K562 (cell line): ENCODE measurements around the gene DGCR2. TPM values are rescaled to one million over a fixed set of nuclear protein-coding genes. Genes with fewer than 3 reads are reported as not detected.
A peak's percentile ranks its signal among the peaks of the same experiment; 100 is the strongest.

Experiments used
- CEBPG ChIP-seq, 3 experiments: fragments of 200-800 bp in 1 of 3; sonication (Bioruptor generic) in 1 of 3; sonication (generic) in 1 of 3; formaldehyde crosslinking in 1 of 3; IDR thresholded peaks in 2 of 3; conservative IDR thresholded peaks in 1 of 3; 2 replicates each; pipeline versions ENCODE4 v1.6.1 to v1.8.0; 2016 to 2022; ENCODE audit warnings: missing compliant biosample characterization in 2 of 3, missing genetic modification characterization in 2 of 3, mild to moderate bottlenecking in 1 of 3, missing genetic modification reagents in 1 of 3
- DDX20 ChIP-seq: fragments of 450-650 bp; IDR thresholded peaks from 2 replicates; pipeline ENCODE4 v1.6.1; 2016; ENCODE audit warnings: missing genetic modification characterization, low read depth, mild to moderate bottlenecking, missing compliant biosample characterization, moderate library complexity
- E2F1 ChIP-seq: sonication (generic); formaldehyde crosslinking; IDR thresholded peaks from 2 replicates; pipeline ENCODE4 v1.8.1; 2023; ENCODE audit warnings: mild to moderate bottlenecking, missing genetic modification reagents, moderate library complexity
- E2F5 ChIP-seq: sonication (generic); formaldehyde crosslinking; IDR thresholded peaks from 2 replicates; pipeline ENCODE4 v1.8.0; 2022; ENCODE audit warnings: mild to moderate bottlenecking, missing genetic modification reagents
- EP300 ChIP-seq: IDR thresholded peaks from 2 replicates; pipeline ENCODE4 v1.6.1; 2012; ENCODE audit warnings: low read length, improper control_type of control experiment
- FOXO4 ChIP-seq: fragments of 450-650 bp; formaldehyde crosslinking; IDR thresholded peaks from 2 replicates; pipeline ENCODE4 v1.4.0; 2020; ENCODE audit warnings: mild to moderate bottlenecking, moderate library complexity
- JUND ChIP-seq, 2 experiments: IDR thresholded peaks; 2 replicates in 1 of 2; 3 replicates in 1 of 2; pipeline ENCODE4 v1.6.1; 2011; ENCODE audit warnings: borderline replicate concordance in 2 of 2, low read depth in 2 of 2, low read length in 2 of 2, improper control_type of control experiment in 1 of 2, missing biosample characterization in 1 of 2, missing genetic modification characterization in 1 of 2, missing genetic modification reagents in 1 of 2
- NCOA6 ChIP-seq: fragments of 450-650 bp; IDR thresholded peaks from 2 replicates; pipeline ENCODE4 v1.6.1; 2017; ENCODE audit warnings: mild to moderate bottlenecking
- NKRF ChIP-seq: fragments of 450-650 bp; IDR thresholded peaks from 2 replicates; pipeline ENCODE4 v1.6.1; 2016; ENCODE audit warnings: borderline replicate concordance
- RBM39 ChIP-seq: fragments of 200-400 bp; formaldehyde crosslinking; optimal IDR thresholded peaks from 2 replicates; pipeline ENCODE3; 2018; ENCODE audit warnings: low read depth, low read length
- TBL1XR1 ChIP-seq, 2 experiments: IDR thresholded peaks; 2 replicates each; pipeline ENCODE4 v1.6.1; 2012; ENCODE audit warnings: improper control_type of control experiment in 2 of 2, low read length in 2 of 2, mild to moderate bottlenecking in 1 of 2
- ZBTB1 ChIP-seq: sonication (generic); formaldehyde crosslinking; IDR thresholded peaks from 2 replicates; pipeline ENCODE4 v1.8.1; 2023; ENCODE audit warnings: missing genetic modification reagents, low read depth, mild to moderate bottlenecking, borderline replicate concordance
- ZBTB12 ChIP-seq: fragments of 250-450 bp; sonication (Bioruptor Pico); IDR thresholded peaks from 2 replicates; pipeline ENCODE4 v1.4.0; 2020
- ZBTB49 ChIP-seq: sonication (generic); formaldehyde crosslinking; IDR thresholded peaks from 2 replicates; pipeline ENCODE4 v1.8.0; 2022; ENCODE audit warnings: missing genetic modification reagents, mild to moderate bottlenecking, borderline replicate concordance
- ZNF263 ChIP-seq: sonication (generic); formaldehyde crosslinking; IDR thresholded peaks from 2 replicates; pipeline ENCODE4 v1.8.0; 2022; ENCODE audit warnings: mild to moderate bottlenecking, missing genetic modification reagents, borderline replicate concordance
- ZNF707 ChIP-seq: fragments of 250-450 bp; sonication (Bioruptor Pico); conservative IDR thresholded peaks from 2 replicates; pipeline ENCODE4 v1.8.0; 2022; ENCODE audit warnings: inconsistent platforms, mild to moderate bottlenecking, moderate library complexity
- ZNF79 ChIP-seq: fragments of 250-450 bp; sonication (Bioruptor Pico); IDR thresholded peaks from 2 replicates; pipeline ENCODE4 v1.4.0; 2020; ENCODE audit warnings: low read depth, mild to moderate bottlenecking, moderate library complexity
- polyA plus RNA-seq, 8 experiments: library from polyadenylated mRNA; depleted of rRNA in 4 of 8; stranded (reverse) in 5 of 8; unstranded in 3 of 8; fragments of >200 nt; fragmentation: Nextera tagmentation in 2 of 8; fragmentation: Illumina TruSeq in 1 of 8; extraction: Ambion mirVana in 2 of 8; extraction: Trizol in 1 of 8; gene quantifications; 2 replicates each; pipeline versions ENCODE4 v1.2.1 to v1.2.3, GENCODE V29; 2011 to 2014; ENCODE audit warnings: inconsistent platforms in 1 of 8, missing spikeins in 1 of 8
- total RNA-seq, 7 experiments: library from RNA; depleted of rRNA in 6 of 7; stranded (reverse); fragments of >200 nt in 6 of 7; fragmentation: Illumina TruSeq in 2 of 7; extraction: Trizol in 2 of 7; gene quantifications; 2 replicates each; pipeline versions ENCODE4 v1.2.1 to v1.2.3, GENCODE V29; 2011 to 2021; ENCODE audit warnings: low replicate concordance in 1 of 7

Gene DGCR2
- total and polyA plus RNA-seq, 9 of the 15 experiments (the other 6 are each of a cell fraction or from before 2014, with no cell fraction given): 0.69 to 101 (median 56.4) TPM

- no peak for TF ChIP-seq CEBPG (CRISPR knock-in tag; IDR thresholded peaks at IDR 0.05)
- no peak for TF ChIP-seq CEBPG (tag; conservative IDR thresholded peaks at IDR 0.05 in 1 of 2, IDR thresholded peaks at IDR 0.05 in 1 of 2)
- TF ChIP-seq ZBTB49: no peak
- no peak for TF ChIP-seq ZNF707 (CRISPR knock-in tag)
- no peak for TF ChIP-seq ZNF263 (CRISPR knock-in tag)
- TF ChIP-seq ZNF79 (CRISPR knock-in tag): no peak
- TF ChIP-seq DDX20 (tag): no peak
- TF ChIP-seq FOXO4 (CRISPR knock-in tag): no peak
- no peak for TF ChIP-seq NCOA6
- TF ChIP-seq ZBTB12 (CRISPR knock-in tag): no peak
- no peak for TF ChIP-seq E2F1 (CRISPR knock-in tag)
- peak; percentile 46; the same call in 1 of the 2 replicates for TF ChIP-seq ZBTB1 (CRISPR knock-in tag)
- no peak for TF ChIP-seq RBM39
- TF ChIP-seq NKRF: no peak
- no peak for TF ChIP-seq E2F5 (CRISPR knock-in tag)
- TF ChIP-seq EP300: 0 out of 2 replicates have a peak, but pooled peaks have one; percentile 11
- 0 out of 4 replicates have a peak, but pooled peaks of 1 of the 2 experiments have one; percentile 53 for TF ChIP-seq TBL1XR1 (IDR thresholded peaks at IDR 0.05; ENCODE audit: low read length in 2 of 2)
- peak; percentile 54 for TF ChIP-seq JUND (IDR thresholded peaks at IDR 0.05; ENCODE audit: borderline replicate concordance, low read depth, low read length)
- no peak for TF ChIP-seq JUND (tag; IDR thresholded peaks at IDR 0.05; ENCODE audit: borderline replicate concordance, low read depth, low read length)
Measured at GRCh38 chr22:18999008-18999407, 123.2 kb downstream of the DGCR2 start (continued).
